ENCODE data around the gene FANK1.

DNA sequence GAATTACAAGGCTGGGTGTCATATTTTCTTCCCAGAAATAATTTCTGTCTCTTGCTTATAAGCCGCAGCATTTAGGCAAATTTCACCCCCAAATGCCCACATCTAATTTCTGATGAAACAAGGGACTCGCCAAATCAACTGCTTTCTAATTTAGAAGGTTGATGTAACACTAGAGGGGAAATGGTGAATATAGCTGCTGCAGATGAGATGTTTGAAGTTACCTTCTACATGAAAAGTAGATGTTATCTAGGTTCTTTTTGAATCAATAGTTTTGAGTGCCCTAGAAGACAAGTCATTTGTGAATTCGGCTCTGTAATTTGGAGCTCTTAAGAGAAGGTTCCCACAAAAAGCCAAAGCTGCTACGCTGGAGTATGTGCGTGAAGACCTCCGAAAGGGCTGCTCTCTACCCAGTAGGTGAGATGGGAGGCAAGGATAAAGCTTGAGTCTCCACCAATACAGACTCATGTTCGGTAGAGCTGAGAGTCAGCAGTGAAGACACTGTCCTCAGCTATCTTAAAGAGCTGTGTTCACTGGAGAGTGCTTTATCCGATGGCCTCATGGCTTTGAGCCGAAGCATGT, 99.5 kb downstream of the FANK1 start:
- TF ChIP-seq JUND (IDR thresholded peaks at IDR 0.05) (no peak), NRF1 (IDR thresholded peaks at IDR 0.05; ENCODE audit: low read depth, low read length) (no peak), TEAD4 (IDR thresholded peaks at IDR 0.05; ENCODE audit: borderline replicate concordance, insufficient read depth) (no peak)
- TF ChIP-seq, protein P1, sequence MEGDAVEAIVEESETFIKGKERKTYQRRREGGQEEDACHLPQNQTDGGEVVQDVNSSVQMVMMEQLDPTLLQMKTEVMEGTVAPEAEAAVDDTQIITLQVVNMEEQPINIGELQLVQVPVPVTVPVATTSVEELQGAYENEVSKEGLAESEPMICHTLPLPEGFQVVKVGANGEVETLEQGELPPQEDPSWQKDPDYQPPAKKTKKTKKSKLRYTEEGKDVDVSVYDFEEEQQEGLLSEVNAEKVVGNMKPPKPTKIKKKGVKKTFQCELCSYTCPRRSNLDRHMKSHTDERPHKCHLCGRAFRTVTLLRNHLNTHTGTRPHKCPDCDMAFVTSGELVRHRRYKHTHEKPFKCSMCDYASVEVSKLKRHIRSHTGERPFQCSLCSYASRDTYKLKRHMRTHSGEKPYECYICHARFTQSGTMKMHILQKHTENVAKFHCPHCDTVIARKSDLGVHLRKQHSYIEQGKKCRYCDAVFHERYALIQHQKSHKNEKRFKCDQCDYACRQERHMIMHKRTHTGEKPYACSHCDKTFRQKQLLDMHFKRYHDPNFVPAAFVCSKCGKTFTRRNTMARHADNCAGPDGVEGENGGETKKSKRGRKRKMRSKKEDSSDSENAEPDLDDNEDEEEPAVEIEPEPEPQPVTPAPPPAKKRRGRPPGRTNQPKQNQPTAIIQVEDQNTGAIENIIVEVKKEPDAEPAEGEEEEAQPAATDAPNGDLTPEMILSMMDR (IDR thresholded peaks at IDR 0.05), result no peak
- TF ChIP-seq, protein P2, sequence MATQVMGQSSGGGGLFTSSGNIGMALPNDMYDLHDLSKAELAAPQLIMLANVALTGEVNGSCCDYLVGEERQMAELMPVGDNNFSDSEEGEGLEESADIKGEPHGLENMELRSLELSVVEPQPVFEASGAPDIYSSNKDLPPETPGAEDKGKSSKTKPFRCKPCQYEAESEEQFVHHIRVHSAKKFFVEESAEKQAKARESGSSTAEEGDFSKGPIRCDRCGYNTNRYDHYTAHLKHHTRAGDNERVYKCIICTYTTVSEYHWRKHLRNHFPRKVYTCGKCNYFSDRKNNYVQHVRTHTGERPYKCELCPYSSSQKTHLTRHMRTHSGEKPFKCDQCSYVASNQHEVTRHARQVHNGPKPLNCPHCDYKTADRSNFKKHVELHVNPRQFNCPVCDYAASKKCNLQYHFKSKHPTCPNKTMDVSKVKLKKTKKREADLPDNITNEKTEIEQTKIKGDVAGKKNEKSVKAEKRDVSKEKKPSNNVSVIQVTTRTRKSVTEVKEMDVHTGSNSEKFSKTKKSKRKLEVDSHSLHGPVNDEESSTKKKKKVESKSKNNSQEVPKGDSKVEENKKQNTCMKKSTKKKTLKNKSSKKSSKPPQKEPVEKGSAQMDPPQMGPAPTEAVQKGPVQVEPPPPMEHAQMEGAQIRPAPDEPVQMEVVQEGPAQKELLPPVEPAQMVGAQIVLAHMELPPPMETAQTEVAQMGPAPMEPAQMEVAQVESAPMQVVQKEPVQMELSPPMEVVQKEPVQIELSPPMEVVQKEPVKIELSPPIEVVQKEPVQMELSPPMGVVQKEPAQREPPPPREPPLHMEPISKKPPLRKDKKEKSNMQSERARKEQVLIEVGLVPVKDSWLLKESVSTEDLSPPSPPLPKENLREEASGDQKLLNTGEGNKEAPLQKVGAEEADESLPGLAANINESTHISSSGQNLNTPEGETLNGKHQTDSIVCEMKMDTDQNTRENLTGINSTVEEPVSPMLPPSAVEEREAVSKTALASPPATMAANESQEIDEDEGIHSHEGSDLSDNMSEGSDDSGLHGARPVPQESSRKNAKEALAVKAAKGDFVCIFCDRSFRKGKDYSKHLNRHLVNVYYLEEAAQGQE (IDR thresholded peaks at IDR 0.05; ENCODE audit: low read depth, low read length), result no peak
- TF ChIP-seq, protein P3, sequence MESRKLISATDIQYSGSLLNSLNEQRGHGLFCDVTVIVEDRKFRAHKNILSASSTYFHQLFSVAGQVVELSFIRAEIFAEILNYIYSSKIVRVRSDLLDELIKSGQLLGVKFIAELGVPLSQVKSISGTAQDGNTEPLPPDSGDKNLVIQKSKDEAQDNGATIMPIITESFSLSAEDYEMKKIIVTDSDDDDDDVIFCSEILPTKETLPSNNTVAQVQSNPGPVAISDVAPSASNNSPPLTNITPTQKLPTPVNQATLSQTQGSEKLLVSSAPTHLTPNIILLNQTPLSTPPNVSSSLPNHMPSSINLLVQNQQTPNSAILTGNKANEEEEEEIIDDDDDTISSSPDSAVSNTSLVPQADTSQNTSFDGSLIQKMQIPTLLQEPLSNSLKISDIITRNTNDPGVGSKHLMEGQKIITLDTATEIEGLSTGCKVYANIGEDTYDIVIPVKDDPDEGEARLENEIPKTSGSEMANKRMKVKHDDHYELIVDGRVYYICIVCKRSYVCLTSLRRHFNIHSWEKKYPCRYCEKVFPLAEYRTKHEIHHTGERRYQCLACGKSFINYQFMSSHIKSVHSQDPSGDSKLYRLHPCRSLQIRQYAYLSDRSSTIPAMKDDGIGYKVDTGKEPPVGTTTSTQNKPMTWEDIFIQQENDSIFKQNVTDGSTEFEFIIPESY (IDR thresholded peaks at IDR 0.05; ENCODE audit: borderline replicate concordance, low read depth), result no peak
- TF ChIP-seq, protein P4, sequence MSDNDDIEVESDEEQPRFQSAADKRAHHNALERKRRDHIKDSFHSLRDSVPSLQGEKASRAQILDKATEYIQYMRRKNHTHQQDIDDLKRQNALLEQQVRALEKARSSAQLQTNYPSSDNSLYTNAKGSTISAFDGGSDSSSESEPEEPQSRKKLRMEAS (IDR thresholded peaks at IDR 0.05; ENCODE audit: low read depth), result no peak

Measured in SK-N-SH (cell line).